Neural crest cell (in vitro differentiated cells): ENCODE measurements around the gene ALG1. TPM values are rescaled to one million over a fixed set of nuclear protein-coding genes. Genes with fewer than 3 reads are reported as not detected.
"Not testable (repeated sequence)": the region's sequence is repeated elsewhere in the genome, so short reads cannot be mapped to it uniquely, and the experiment has no call there.

Experiments used
- DNase-seq: peaks from one replicate; pipeline ENCODE4 v3.0.0; 2021; ENCODE audit warnings: low read depth, mixed read lengths, low spot score
- H3K27ac Mint-ChIP-seq: one replicate; pipeline ENCODE4 v1.8.0; 2021; ENCODE audit warnings: mild to moderate bottlenecking, mixed read lengths; ENCODE audit not compliant: unreplicated experiment
- H3K27me3 Mint-ChIP-seq: 2 replicates; pipeline ENCODE4 v1.8.0; 2021; ENCODE audit warnings: low read depth, mild to moderate bottlenecking, mixed read lengths
- H3K36me3 Mint-ChIP-seq: 2 replicates; pipeline ENCODE4 v1.8.0; 2021; ENCODE audit warnings: low read depth, mild to moderate bottlenecking, mixed read lengths
- H3K4me1 Mint-ChIP-seq: 2 replicates; pipeline ENCODE4 v1.8.0; 2021; ENCODE audit warnings: mixed read lengths
- H3K4me3 Mint-ChIP-seq: one replicate; pipeline ENCODE4 v1.8.0; 2021; ENCODE audit warnings: mild to moderate bottlenecking, mixed read lengths
- H3K9me3 Mint-ChIP-seq: 2 replicates; pipeline ENCODE4 v1.8.0; 2021; ENCODE audit warnings: mixed read lengths
- total RNA-seq: library from RNA; stranded (reverse); gene quantifications from 2 replicates; pipeline ENCODE4 v1.2.1, GENCODE V29; 2021
- TF ChIP-seq, protein P1 (sequence below): fragments of 200-600 bp; sonication (generic); conservative IDR thresholded peaks from 2 replicates; pipeline ENCODE4 v1.5.0; 2021; ENCODE audit warnings: antibody characterized with exemption, mild to moderate bottlenecking

Gene ALG1
- total RNA-seq, 1 donor from 2014 or later: 23.2 TPM

DNA sequence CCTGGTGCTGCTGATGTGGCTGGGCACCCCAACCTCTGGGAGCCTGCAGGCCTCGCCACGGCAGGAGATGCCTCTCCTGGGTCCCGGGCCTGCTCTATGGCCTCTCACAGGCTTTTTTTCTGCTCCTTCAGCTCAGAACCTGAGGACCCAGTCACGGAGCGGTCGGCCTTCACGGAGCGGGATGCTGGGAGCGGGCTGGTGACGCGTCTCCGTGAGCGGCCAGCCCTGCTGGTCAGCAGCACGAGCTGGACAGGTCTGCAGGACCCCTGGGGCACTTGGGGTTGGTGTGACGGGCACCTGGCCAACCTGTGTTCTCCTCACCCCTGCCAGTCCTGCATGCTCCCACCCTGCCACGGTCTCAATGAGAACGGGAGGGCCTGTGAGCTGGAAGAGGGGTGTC is 7.0 kb downstream of the ALG1 start:
- DNase-seq: no peak
- Mint-ChIP-seq H3K27ac (no peak overlapping the region), H3K4me3 (no peak overlapping the region), H3K27me3 (no peaks in the 10 kb centered on the region), H3K4me1 (no peaks in the 10 kb centered on the region), H3K36me3 (peaks cover 5% of the 10 kb centered on the region), H3K9me3 (no peaks in the 10 kb centered on the region)
- TF ChIP-seq, protein P1, sequence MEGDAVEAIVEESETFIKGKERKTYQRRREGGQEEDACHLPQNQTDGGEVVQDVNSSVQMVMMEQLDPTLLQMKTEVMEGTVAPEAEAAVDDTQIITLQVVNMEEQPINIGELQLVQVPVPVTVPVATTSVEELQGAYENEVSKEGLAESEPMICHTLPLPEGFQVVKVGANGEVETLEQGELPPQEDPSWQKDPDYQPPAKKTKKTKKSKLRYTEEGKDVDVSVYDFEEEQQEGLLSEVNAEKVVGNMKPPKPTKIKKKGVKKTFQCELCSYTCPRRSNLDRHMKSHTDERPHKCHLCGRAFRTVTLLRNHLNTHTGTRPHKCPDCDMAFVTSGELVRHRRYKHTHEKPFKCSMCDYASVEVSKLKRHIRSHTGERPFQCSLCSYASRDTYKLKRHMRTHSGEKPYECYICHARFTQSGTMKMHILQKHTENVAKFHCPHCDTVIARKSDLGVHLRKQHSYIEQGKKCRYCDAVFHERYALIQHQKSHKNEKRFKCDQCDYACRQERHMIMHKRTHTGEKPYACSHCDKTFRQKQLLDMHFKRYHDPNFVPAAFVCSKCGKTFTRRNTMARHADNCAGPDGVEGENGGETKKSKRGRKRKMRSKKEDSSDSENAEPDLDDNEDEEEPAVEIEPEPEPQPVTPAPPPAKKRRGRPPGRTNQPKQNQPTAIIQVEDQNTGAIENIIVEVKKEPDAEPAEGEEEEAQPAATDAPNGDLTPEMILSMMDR: no peak

DNA sequence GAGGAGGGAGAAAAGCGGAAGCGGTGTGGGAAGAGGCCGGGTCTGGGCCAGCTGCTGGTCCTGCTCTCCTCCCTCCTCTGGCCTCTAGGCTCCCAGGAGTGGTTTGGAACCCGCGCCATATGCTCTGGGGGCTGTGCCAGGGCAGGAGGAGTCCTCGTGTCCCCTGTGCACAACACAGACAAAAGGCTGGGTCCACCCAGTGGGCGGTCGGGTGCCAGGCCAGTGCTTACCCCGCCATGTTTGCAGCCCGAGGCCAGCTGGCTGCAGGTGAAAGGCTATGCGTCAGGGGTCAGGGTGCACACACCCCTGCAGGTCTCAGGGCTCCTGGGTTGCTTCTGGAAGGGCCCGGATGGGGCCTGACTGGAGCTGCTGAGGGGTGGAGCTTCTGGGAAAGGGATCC is 8.8 kb downstream of the ALG1 start:
- not testable (repeated sequence) for H3K4me1 Mint-ChIP-seq, H3K27ac Mint-ChIP-seq, H3K27me3 Mint-ChIP-seq, H3K36me3 Mint-ChIP-seq, H3K4me3 Mint-ChIP-seq, DNase-seq, H3K9me3 Mint-ChIP-seq

DNA sequence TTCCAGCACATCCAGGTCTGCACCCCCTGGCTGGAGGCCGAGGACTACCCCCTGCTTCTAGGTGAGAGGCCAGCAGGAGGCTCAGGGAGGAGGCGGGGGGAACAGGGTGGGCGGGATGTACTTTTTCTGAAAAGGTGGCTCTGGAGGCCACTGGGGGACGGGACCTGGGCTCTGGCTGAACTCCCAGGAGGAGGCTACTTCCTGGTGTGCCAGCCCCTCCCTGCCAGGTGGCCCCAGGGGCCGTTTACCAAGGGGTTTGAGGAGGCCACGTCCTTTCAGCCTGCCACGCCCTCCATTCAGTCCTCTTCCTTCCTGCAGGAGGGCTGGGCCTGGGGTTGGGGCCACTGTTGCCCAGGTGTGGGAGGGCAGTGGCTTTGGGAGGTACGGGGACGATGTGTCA is 9.4 kb downstream of the ALG1 start:
- H3K27me3 Mint-ChIP-seq, H3K36me3 Mint-ChIP-seq, H3K9me3 Mint-ChIP-seq, H3K4me3 Mint-ChIP-seq, DNase-seq, H3K27ac Mint-ChIP-seq, H3K4me1 Mint-ChIP-seq: not testable (repeated sequence)

DNA sequence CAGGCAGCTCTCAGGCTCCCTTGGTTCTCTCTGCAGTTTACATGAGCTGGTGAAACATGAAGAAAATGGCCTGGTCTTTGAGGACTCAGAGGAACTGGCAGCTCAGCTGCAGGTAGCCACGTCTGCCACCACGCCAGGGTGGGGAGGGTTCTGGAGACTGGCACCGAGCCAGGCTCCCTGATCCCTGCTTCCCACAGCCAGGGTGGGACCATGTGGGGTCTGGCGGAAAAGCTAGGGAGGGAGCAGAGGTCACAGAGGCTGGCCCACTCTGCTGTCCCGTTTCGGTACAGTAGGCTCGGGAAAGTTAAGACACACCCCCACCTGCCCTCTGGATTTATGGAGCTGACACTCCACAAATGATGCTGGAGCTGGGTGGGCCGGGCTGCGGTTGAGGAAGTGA is 12.0 kb downstream of the ALG1 start:
- H3K36me3 Mint-ChIP-seq, H3K9me3 Mint-ChIP-seq, H3K27ac Mint-ChIP-seq, H3K27me3 Mint-ChIP-seq, H3K4me1 Mint-ChIP-seq, DNase-seq, H3K4me3 Mint-ChIP-seq: not testable (repeated sequence)

DNA sequence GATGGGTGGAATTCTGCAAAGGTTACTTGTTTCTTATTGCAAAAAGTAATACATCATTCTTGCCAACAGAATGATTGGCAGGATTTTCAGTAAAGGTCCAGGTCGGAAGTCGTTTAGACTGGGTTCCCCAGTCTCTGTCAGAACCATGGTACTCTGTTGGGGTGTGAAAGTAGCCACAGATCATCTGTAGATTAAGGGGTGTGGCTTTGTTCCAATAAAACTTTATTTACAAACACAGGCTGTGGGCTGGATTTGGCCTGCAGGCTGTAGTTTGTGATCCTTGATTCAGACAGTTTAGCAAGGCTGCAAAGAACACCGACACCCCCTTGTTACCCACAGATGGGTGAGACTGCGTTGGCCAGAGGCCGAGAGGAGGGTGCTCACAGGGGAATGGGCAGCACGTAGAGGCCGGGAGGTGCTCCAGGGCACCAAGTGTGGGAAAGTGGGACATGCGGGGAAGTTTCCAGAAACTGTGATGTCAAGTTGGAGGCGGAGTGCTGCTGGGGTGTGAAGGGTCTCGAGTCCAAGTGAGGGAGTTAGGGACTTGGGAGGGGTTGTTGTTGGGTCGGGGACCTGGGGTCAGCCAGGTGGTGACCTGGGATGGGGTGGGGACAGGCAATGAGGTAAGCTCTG is 12.6 kb downstream of the ALG1 start:
- not testable (repeated sequence) for H3K9me3 Mint-ChIP-seq, H3K4me3 Mint-ChIP-seq, DNase-seq, H3K4me1 Mint-ChIP-seq, H3K27ac Mint-ChIP-seq, H3K27me3 Mint-ChIP-seq, H3K36me3 Mint-ChIP-seq

DNA sequence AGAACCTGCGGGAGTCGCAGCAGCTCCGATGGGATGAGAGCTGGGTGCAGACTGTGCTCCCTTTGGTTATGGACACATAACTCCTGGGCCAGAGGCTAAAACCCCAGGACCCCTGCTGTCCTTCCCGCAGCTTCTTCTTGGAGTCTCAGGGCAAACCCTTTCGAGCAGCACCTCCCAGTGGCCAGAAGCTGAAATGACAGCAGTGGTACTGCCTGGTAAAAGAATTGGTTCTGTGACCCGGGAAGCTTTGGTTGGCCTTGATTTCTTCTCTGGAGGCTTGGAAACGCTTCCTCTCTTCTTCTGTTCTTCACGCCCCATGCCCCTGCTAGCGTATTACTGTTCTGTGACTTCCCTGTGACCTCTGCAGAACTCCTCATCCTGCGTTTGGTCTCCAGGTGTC is 13.2 kb downstream of the ALG1 start:
- TF ChIP-seq, protein P1: peak; percentile 68
- not testable (repeated sequence) for H3K27me3 Mint-ChIP-seq, H3K36me3 Mint-ChIP-seq, H3K9me3 Mint-ChIP-seq, H3K4me3 Mint-ChIP-seq, H3K4me1 Mint-ChIP-seq, H3K27ac Mint-ChIP-seq
- peak; percentile 58 for DNase-seq

DNA sequence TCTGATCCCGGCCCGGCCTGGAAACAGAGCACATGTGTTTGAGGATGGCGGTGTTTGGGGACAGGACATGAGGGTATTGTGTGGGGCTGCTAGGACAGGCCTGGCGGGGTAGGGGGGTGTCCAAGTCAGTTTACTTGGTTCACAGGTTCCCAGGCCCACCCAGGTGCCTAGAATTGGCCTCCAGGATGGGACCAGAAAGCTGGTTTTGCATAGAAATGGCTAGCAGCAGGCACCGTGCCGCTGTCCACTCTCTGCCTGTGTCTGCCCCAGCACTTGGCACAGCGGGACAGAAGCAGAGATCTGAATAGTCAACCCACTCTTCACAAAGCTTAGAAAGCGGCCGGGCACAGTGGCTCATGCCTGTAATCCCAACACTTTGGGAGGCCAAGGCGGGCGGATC is 14.1 kb downstream of the ALG1 start:
- not testable (repeated sequence) for H3K36me3 Mint-ChIP-seq, H3K27ac Mint-ChIP-seq, H3K9me3 Mint-ChIP-seq, DNase-seq, H3K4me3 Mint-ChIP-seq, H3K27me3 Mint-ChIP-seq, H3K4me1 Mint-ChIP-seq

DNA sequence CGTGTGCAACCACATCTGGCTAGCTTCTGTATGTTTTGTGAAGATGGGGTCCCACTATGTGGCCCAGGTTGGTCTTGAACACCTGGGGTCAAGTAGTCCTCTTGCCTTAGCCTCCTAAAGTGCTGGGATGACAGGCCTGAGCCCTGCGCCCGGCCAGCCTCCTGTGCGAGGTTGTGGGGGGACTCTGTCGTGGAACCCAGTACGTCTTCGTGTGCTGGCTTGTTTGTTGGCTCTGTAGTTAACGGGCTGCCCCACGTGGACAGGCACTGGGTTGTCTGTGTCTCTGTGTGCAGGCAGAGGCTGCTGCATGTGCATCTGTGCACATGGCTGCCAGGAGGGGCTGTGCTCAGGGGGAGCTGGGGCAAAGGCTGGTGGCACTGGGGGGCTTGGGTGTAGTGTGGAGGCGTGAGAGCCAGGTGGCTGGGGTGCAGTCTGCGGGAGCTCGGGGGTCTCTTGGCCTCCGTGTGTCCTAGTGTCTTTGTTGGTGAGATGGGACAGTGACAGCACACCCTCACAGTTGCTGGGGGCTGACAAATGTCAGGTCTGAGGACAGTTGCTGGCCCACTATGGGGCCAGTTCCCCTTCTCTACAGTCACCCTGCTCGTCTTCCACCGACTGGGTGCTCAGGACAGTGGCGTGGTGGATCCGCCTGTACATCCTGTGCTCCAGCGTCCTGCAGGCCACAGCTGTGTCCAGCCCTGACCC is 16.6 kb downstream of the ALG1 start:
- not testable (repeated sequence) for DNase-seq, H3K4me1 Mint-ChIP-seq, H3K4me3 Mint-ChIP-seq, H3K36me3 Mint-ChIP-seq, H3K27ac Mint-ChIP-seq, H3K9me3 Mint-ChIP-seq, H3K27me3 Mint-ChIP-seq

DNA sequence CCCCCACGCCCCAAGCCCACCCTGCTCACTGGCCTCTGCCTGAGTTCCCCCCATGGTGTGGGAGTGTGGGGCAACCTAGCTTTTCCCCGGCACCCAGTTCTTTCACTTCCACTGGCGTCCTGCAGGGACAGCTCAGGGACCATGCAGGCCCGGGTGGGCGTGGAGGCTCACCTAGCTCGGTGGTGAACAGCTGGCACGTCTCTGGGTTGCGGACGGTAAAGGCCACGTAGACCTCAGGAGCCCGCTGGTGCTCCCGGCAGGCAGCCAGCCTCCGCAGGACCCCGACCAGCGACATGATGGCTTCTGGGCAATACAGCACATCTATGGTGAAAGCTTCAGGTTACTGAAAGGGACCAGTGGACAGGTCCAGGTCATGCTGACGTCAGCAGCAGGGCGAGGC is 17.3 kb downstream of the ALG1 start:
- not testable (repeated sequence) for H3K27me3 Mint-ChIP-seq, H3K9me3 Mint-ChIP-seq

DNA sequence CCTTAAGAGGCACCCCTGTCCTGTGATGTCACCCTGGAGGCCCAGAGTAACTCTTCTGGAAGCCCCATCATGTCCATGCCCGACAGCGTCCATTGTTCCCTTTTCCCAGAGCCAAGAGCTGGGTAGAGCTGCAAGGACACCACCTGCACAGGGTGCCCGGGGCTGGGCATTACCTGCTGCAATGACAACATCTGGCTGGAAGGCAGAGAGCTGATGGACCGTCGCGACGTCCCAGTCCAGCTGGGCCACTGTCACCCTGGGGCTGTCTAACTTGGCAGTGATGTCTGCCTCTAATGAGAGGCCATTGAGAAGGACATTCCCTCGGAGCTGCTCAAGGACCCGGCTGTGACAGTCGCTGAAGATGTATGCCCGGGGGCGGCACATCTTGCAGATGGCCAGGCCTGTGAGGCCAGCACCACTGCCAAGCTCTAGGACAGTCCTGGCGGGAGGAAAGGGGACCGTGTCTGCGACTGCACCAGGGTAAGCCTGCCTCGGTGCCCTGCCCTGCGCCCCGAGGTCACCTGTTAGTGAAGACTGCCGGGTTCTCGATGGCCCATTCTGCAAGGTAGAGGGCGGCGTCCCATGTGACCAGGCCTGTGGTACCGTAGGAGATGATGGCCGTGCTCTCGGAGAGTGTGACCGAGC is 18.4 kb downstream of the ALG1 start:
- H3K27ac Mint-ChIP-seq, H3K27me3 Mint-ChIP-seq: not testable (repeated sequence)

More for the DNA sequence above, 17.3 kb downstream of the ALG1 start:
- H3K4me3 Mint-ChIP-seq, H3K4me1 Mint-ChIP-seq, DNase-seq, H3K27ac Mint-ChIP-seq, H3K36me3 Mint-ChIP-seq: not testable (repeated sequence)

DNA sequence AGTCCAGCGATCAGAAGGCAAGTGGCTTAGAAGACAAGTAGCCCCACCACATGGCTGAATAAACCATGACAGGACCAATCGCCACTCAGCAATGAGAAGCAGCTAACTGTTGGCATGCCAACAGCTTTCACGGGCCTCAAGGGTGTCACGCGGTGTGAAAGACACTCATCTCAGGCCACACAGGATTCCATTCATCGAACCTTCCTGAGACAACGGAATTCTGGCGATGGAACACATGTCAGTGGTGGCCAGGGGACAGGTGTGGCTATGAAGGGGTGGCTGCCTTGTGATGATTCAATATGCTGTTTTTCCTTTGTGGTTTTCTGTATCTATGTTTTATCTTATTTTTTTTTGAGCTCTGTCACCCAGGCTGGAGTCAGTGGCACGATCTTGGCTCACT is 18.9 kb downstream of the ALG1 start:
- not testable (repeated sequence) for H3K4me1 Mint-ChIP-seq, H3K36me3 Mint-ChIP-seq, H3K4me3 Mint-ChIP-seq, H3K9me3 Mint-ChIP-seq, DNase-seq, H3K27me3 Mint-ChIP-seq, H3K27ac Mint-ChIP-seq

More for the DNA sequence above, 18.4 kb downstream of the ALG1 start:
- H3K4me3 Mint-ChIP-seq, H3K9me3 Mint-ChIP-seq, H3K36me3 Mint-ChIP-seq, H3K4me1 Mint-ChIP-seq, DNase-seq: not testable (repeated sequence)

DNA sequence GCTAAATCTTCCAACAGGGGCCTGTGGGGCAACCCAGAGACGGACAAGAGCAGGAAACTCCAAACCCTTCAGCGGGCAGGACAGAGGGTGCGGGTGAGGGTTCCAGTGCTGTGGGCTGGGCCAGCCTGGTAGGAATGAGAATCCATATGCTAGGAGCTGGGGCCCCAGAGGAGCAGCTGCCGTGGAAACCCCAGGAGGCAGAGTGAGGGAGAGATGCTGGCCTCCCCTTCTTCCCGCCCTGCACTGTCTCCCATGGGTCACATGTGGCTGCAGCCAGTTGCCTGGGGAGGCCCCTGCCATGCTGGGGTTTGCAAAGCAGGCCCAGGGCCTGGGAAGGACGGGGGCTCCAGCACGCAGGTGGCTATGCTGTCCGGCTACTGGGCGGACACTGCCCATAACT is 21.4 kb downstream of the ALG1 start:
- not testable (repeated sequence) for H3K27ac Mint-ChIP-seq, H3K9me3 Mint-ChIP-seq, H3K36me3 Mint-ChIP-seq, H3K27me3 Mint-ChIP-seq, DNase-seq
- H3K4me3 Mint-ChIP-seq: peak overlapping the region; percentile 27
- H3K4me1 Mint-ChIP-seq: peaks cover 14% of the 10 kb centered on the region
